CD4-positive, alpha-beta T cell treated with Interleukin-6 for 4 hours (primary cell): Measurements from ENCODE around the gene RAN.
"Not testable (repeated sequence)": the region's sequence is repeated elsewhere in the genome, so short reads cannot be mapped to it uniquely, and the experiment has no call there.

Source experiments
- DNase-seq: peaks from one replicate; pipeline ENCODE4 v3.0.0-alpha.2; 2020; ENCODE audit warnings: mixed read lengths

The RAN gene

DNA sequence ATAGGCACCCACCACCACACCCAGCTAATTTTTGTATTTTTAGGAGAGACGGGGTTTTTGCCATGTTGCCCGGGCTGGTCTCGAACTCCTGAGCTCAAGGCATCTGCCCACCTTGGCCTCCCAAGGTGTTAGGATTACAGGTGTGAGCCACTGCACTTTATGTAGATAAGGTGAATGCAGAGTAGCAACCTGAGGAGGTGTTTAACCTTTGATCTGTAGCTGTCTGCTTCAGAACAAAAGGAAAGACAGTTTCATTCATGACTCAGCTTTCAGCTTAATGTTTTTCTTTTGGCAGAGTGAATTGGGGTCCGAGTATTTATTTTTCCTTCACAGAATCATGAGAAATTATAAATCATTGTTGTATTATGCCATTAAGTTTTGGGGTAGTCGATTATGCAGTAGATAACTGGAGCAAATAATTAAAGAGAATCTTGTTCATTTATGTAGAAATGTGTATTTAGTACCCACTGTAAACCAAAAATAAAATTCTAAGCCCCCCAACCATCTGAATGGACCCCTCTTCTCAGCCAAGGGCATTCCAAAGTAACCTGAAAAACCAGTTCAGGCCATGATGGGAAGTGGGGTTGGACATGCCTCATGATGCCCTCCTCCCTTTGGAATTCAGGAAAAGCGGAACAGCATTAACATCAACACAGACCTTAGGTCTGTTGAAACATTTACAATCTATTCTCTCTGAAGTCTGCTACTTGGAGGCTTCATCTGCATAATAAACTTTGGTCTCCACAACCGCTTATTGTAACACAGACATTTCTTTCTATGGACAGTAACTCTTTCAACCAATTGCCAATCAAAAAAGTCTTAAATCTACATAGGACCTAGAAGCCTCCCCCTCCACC lies 22.1 kb upstream of the RAN start:
- DNase-seq: no peak

- DNase-seq: no peak
Observed at GRCh38 chr12:130850418-130851021, 21.3 kb upstream of the RAN start.

- no peak for DNase-seq
Observed at GRCh38 chr12:130856088-130856487, 15.8 kb upstream of the RAN start.

DNA sequence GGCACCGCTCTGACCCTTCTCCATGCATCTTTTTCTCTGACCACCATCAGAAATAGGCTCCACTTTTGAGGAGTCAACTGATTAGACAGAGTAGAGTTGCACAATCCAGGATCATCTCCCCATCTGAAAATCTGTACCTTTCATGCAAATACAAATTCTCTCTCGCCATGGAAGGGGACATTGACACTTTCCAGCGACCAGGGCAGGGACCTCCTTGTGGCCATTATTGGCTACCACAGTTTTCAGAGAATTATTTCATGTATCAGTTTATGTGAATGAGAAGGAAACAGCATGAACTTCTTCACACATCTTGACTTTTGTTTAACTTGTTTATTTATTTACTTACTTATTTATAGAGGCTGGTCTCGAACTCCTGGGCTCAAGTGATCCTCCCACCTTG lies 13.8 kb upstream of the RAN start:
- DNase-seq: no peak

- no peak for DNase-seq
Observed at GRCh38 chr12:130859161-130859560, 12.7 kb upstream of the RAN start.

- no peak for DNase-seq
Observed at GRCh38 chr12:130860311-130860710, 11.6 kb upstream of the RAN start.

DNA sequence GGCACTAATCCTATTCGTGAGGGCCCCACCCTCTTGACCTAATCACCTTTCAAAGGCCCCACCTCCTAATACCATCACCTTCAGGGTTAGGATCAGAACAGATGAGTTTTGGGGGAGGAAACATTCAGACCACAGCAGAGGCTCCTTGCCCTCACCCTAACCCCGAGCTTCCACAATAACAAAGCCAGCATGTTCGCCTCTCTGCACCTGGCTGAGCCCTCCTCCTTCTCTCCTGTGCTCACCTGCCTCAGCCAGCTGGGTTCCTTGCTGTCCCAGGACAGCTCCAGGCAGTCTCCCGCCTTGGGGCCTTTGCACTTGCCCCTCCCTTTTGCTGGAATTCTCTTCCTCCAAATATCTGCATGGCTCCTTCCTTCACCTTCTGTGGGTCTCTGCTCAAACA lies 9.7 kb upstream of the RAN start:
- DNase-seq: no peak

DNA sequence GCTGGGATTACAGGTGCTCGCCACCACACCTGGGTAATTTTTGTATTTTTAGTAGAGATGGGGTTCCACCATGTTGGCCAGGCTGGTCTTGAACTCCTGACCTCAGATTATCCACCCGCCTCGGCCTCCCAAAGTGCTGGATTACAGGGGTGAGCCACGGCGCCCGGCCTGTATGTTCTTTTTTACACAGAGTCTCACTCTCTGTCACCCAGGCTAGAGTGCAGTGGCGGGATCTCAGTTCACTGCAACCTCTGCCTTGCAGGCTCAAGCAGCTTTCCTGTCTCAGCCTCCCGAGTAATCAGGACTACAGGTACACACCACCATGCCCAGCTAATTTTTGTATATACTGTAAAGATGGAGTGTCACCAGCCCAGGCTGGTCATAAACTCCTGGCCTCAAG lies 9.1 kb upstream of the RAN start:
- DNase-seq: not testable (repeated sequence)

GRCh38 chr12:130863298-130863697 lies 8.6 kb upstream of the RAN start:
- no peak for DNase-seq

- no peak for DNase-seq
Observed at GRCh38 chr12:130868412-130868811, 3.5 kb upstream of the RAN start.

- DNase-seq: peak; percentile 68
Observed at GRCh38 chr12:130870442-130871285, 1.2 kb upstream of the RAN start.

- peak; percentile 45 for DNase-seq
Observed at GRCh38 chr12:130872179-130873096, 572 bp downstream of the RAN start.

DNA sequence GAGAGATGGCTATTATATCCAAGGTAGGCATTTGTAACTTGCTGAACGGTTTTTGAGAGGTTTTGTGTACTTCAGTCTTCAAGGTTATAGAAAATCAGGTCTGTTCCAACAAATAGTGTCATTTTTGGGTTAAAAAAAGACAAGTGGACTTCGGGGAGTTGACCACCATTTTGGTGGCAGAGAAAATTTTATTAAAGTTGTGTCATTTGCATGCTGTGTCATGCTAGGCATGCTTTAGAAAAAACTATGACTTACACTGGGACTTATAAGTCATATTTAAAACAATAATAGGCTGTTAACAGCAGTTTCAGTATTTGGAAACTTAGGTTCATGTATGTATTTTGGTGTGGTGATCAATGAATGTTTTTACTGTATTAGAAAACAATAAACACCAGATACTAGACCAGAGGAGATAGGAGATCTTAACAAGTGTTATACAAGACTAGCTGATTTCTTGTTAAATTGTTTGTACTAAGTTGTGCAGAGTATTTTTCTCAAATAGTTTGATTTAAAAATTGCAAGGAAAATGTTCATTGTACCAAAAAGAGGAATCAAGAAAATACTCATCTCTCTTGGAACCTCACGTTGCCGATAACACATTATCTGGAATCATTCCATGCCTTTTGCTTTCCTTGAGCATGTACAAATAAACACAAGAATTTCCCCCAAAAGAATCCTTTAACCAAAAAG lies 1.4 kb downstream of the RAN start:
- no peak for DNase-seq

DNA sequence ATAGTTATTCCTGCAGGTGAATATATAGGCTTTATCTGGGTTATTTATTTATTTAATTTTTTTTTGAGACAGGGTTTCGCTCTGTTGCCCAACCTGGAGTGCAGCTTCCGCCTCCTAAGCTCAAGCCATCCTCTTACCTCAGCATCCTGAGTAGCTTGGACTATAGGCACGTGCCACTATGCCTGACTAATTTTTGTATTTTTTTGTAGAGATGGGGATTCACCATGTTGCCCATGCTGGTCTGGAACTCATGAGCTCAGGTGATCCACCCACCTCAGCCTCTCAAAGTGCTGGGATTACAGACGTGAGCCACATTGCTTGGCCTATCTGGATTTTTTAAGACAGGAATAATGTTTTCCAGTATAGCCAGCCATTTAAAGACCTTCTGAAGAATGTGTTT lies 2.0 kb downstream of the RAN start:
- no peak for DNase-seq

- DNase-seq: no peak
Observed at GRCh38 chr12:130874696-130875095, 2.8 kb downstream of the RAN start.

- DNase-seq: no peak
Observed at GRCh38 chr12:130875193-130875592, 3.3 kb downstream of the RAN start.

DNA sequence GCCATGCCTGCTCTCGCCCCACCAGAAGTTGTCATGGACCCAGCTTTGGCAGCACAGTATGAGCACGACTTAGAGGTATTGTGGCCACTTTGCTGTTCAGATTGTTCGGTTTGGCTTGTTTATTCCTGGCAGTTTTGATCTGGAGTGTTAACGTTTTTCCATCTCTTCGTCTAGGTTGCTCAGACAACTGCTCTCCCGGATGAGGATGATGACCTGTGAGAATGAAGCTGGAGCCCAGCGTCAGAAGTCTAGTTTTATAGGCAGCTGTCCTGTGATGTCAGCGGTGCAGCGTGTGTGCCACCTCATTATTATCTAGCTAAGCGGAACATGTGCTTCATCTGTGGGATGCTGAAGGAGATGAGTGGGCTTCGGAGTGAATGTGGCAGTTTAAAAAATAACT lies 3.8 kb downstream of the RAN start:
- DNase-seq: not testable (repeated sequence)

DNA sequence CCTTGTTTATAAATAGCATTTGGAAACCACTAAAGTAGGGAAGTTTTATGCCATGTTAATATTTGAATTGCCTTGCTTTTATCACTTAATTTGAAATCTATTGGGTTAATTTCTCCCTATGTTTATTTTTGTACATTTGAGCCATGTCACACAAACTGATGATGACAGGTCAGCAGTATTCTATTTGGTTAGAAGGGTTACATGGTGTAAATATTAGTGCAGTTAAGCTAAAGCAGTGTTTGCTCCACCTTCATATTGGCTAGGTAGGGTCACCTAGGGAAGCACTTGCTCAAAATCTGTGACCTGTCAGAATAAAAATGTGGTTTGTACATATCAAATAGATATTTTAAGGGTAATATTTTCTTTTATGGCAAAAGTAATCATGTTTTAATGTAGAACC lies 4.4 kb downstream of the RAN start:
- DNase-seq: no peak

GRCh38 chr12:130876758-130877157 lies 4.9 kb downstream of the RAN start:
- no peak for DNase-seq

DNA sequence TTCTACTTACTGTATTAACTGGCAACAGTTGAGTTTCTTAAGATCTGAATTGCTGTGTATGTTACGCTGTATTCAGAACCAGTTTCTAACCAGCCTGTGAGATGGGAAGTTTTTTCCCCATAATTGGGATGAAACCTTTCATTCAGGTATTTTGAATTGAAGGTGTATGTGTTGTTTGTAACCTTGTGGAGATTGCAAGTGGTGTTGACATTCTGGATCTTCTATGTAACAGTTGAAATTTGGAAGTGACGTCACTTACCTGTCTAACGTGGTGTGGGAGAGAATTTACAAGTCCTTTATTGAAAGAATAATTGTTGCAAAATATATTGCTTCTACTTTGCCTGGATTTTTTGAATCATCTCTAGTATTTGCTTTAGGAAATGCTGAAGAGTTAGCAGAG lies 5.5 kb downstream of the RAN start:
- no peak for DNase-seq

DNA sequence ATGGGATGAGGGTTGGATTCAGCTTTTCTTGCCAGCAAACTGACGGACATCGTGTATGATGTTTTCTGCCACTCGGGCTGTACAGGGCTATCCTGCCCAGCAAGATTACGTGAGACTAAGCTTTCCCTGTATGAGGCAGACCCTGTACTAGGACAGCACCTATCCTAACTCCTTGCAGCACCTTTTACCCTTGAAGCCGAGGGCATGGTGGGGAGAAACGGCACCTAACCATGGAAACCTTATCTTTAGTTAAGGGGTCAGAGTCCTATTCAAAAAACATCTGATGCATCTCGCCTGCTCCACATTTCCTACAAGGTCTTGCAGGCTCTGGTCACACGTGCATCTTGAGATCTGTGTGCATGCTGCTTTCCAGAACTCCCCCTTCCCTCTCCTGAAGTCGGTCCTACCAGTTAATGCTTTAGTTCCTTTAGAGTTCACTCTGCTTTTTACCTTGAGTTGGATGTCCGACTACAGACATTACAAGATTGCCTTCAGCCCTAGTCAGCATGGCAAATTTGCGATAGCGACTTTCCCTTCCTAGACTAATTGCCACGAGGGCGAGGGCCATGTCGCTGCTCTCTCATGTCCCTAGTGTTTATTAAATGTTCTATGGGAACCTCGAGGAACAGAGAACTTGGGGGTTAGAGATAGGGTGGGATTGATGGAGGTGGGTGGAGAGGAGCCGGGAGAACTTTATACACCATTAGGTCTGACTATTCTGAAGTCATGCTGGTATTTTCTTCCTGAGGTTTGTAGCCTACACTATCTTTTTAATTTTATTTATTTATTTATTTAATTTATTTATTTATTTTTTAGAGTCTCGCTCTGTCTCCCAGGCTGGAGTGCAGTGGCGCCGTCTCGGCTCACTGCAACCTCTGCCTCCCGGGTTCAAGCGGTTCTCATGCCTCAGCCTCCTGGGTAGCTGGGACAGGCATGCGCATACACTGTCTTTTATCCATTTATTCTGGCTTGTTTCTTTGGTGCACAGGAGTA lies 6.6 kb downstream of the RAN start:
- DNase-seq: no peak
